ENCODE results near the gene RASSF3.
A peak's percentile ranks its signal among the peaks of the same experiment; 100 is the strongest.

The RASSF3 gene

GRCh38 chr12:64695550-64695949 is 85.3 kb downstream of the RASSF3 start:
- no peak overlapping the region for H3K4me3 Mint-ChIP-seq
- H3K27ac Mint-ChIP-seq = no peak overlapping the region
- H3K9me3 Mint-ChIP-seq = no peaks in the 10 kb centered on the region
- peaks cover 70% of the 10 kb centered on the region for H3K4me1 Mint-ChIP-seq (ENCODE audit: low read depth)
- no peaks in the 10 kb centered on the region for H3K27me3 Mint-ChIP-seq
- H3K36me3 Mint-ChIP-seq (ENCODE audit: low read depth) = peaks cover 66% of the 10 kb centered on the region

- no peaks in the 10 kb centered on the region for H3K27me3 Mint-ChIP-seq
- peak overlapping the region; percentile 57 for H3K27ac Mint-ChIP-seq
- H3K4me3 Mint-ChIP-seq = no peak overlapping the region
- peaks cover 76% of the 10 kb centered on the region for H3K4me1 Mint-ChIP-seq (ENCODE audit: low read depth)
- H3K36me3 Mint-ChIP-seq (ENCODE audit: low read depth) = peaks cover 71% of the 10 kb centered on the region
- H3K9me3 Mint-ChIP-seq = no peaks in the 10 kb centered on the region
Observed at GRCh38 chr12:64696080-64696741, 85.9 kb downstream of the RASSF3 start.

DNA sequence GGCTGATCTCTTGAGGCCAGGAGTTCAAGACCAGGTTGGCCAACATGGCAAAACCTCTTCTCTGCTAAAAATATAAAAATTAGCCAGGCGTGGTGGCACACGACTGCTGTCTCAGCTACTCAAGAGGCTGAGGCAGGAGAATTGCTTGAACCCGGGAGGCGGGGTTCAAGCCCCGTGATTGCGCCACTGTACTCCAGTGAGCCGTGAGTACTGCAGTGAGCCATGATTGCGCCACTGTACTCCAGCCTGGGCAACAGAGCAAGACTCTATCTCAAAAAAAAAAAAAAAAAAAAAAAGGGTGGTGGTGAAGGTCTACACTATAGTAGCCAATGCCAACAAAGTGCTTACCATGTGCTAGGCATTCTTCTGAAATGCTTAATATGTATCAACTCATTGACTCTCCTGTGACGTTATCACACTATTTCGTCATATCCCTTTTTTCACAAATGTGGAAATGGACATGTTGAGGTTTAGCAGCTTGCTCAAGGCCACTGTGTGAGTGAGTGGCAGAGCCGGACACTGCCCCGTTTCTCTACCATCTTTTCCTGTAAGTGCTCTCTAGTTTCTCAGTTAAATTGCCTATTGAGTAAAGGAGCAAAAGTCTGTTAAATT is 89.3 kb downstream of the RASSF3 start:
- Mint-ChIP-seq H3K27ac (peak overlapping the region; percentile 87), H3K4me3 (no peak overlapping the region), H3K36me3 (ENCODE audit: low read depth) (peaks cover 47% of the 10 kb centered on the region), H3K9me3 (no peaks in the 10 kb centered on the region), H3K4me1 (ENCODE audit: low read depth) (peaks cover 56% of the 10 kb centered on the region), H3K27me3 (no peaks in the 10 kb centered on the region)

DNA sequence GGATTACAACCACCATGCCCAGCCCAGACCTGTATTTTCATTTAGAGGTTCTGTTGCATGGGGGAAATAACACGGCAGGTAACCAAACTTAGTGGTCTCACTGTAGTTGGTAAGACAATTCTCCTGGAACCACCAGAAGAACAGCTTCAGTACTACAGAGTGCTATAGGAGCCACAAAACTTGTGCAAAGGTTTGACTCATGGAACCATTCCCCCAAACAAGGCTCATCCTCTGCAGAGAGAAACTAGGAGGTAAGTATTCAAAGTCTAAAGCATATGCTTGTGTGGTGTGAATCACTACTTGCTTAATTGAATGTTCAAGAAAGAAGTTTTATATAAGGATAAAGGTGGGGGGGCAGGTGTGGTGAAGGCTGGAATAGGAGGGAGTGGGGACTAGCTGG is 90.2 kb downstream of the RASSF3 start:
- H3K4me1 Mint-ChIP-seq (ENCODE audit: low read depth) = peaks cover 50% of the 10 kb centered on the region

GRCh38 chr12:64701283-64701682 is 91.0 kb downstream of the RASSF3 start:
- Mint-ChIP-seq H3K9me3 (no peaks in the 10 kb centered on the region), H3K27me3 (no peaks in the 10 kb centered on the region), H3K4me3 (peak overlapping the region; percentile 35), H3K36me3 (ENCODE audit: low read depth) (peaks cover 40% of the 10 kb centered on the region), H3K4me1 (ENCODE audit: low read depth) (peaks cover 42% of the 10 kb centered on the region), H3K27ac (peak overlapping the region; percentile 87)

More for the DNA sequence above, 90.2 kb downstream of the RASSF3 start:
- no peaks in the 10 kb centered on the region for H3K9me3 Mint-ChIP-seq
- H3K27ac Mint-ChIP-seq = peak overlapping the region; percentile 87
- H3K36me3 Mint-ChIP-seq (ENCODE audit: low read depth) = peaks cover 41% of the 10 kb centered on the region
- no peaks in the 10 kb centered on the region for H3K27me3 Mint-ChIP-seq
- peak overlapping the region; percentile 35 for H3K4me3 Mint-ChIP-seq

DNA sequence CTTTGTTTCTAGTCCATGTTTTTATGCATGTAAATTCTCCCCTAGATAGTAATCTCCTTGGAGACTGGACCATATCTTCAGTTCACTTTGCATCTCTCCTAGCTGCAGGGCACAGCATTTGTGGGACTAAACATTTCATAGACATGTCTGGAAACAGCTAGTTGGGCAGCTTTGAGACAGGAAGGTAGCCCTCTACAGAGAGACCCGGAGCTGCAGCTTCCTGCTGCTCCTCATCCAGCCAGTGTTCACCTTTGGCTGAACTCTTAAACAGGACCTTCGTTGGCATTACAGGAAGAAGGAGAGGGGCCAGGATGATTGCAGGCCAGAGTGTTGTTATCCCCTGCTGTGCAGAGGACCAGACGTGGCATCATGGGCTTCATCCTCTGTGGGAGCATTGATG is 96.0 kb downstream of the RASSF3 start:
- no peaks in the 10 kb centered on the region for H3K9me3 Mint-ChIP-seq
- H3K27ac Mint-ChIP-seq = no peak overlapping the region
- peaks cover 9% of the 10 kb centered on the region for H3K4me1 Mint-ChIP-seq (ENCODE audit: low read depth)
- H3K4me3 Mint-ChIP-seq = no peak overlapping the region
- H3K27me3 Mint-ChIP-seq = no peaks in the 10 kb centered on the region
- H3K36me3 Mint-ChIP-seq (ENCODE audit: low read depth) = peaks cover 10% of the 10 kb centered on the region

DNA sequence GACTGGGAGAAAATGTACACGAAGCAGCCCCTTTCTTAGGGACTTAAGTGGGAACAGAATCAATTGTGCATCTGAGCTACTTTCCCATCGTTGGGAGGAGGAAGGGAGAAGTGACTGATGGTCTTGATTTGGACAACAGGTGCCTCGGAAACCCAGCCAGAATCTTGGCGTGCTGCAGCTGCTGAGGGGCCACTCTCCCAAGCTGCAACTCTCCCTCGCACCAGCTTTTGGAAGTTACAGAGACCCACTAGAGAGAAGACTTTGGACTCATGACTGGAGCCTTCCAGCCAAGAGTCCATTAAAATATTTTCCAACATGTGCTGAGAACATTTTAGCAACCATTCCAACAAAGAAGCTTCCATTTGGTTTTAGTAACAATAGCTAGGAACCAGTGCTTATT is 96.6 kb downstream of the RASSF3 start:
- Mint-ChIP-seq H3K36me3 (ENCODE audit: low read depth) (peaks cover 8% of the 10 kb centered on the region), H3K27ac (no peak overlapping the region), H3K27me3 (no peaks in the 10 kb centered on the region), H3K4me1 (ENCODE audit: low read depth) (peaks cover 5% of the 10 kb centered on the region), H3K4me3 (no peak overlapping the region), H3K9me3 (no peaks in the 10 kb centered on the region)

DNA sequence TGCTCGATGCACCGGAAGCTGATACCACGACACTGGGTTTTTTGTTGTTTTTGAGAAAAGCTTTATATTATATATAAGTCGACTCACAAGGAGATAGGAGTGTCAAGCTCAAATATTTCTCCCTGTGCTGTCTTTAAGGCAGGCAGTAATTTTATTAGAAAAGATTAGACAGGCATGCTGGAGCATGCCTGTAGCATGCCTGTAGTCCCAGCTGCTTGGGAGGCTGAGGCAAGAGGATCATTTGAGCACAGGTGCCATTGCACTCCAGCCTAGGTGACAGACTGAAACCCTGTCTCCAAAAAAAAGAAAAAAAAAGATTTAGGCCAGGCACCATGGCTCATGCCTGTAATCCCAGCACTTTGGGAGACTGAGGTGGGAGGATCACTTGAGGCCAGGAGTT is 97.1 kb downstream of the RASSF3 start:
- Mint-ChIP-seq H3K4me3 (no peak overlapping the region), H3K27ac (no peak overlapping the region), H3K4me1 (ENCODE audit: low read depth) (no peaks in the 10 kb centered on the region), H3K9me3 (no peaks in the 10 kb centered on the region), H3K27me3 (no peaks in the 10 kb centered on the region), H3K36me3 (ENCODE audit: low read depth) (peaks cover 4% of the 10 kb centered on the region)

- no peak overlapping the region for H3K27ac Mint-ChIP-seq
- H3K9me3 Mint-ChIP-seq = no peaks in the 10 kb centered on the region
- no peak overlapping the region for H3K4me3 Mint-ChIP-seq
- no peaks in the 10 kb centered on the region for H3K4me1 Mint-ChIP-seq (ENCODE audit: low read depth)
- H3K27me3 Mint-ChIP-seq = no peaks in the 10 kb centered on the region
- H3K36me3 Mint-ChIP-seq (ENCODE audit: low read depth) = peaks cover 4% of the 10 kb centered on the region
Observed at GRCh38 chr12:64707926-64708325, 97.6 kb downstream of the RASSF3 start.

GRCh38 chr12:64709429-64709828 is 99.1 kb downstream of the RASSF3 start:
- Mint-ChIP-seq H3K27ac (no peak overlapping the region), H3K4me3 (no peak overlapping the region), H3K9me3 (no peaks in the 10 kb centered on the region), H3K4me1 (ENCODE audit: low read depth) (peaks cover 6% of the 10 kb centered on the region), H3K27me3 (no peaks in the 10 kb centered on the region), H3K36me3 (ENCODE audit: low read depth) (peaks cover 14% of the 10 kb centered on the region)

GRCh38 chr12:64713376-64713775 is 103.1 kb downstream of the RASSF3 start:
- Mint-ChIP-seq H3K4me1 (ENCODE audit: low read depth) (peaks cover 17% of the 10 kb centered on the region), H3K9me3 (no peaks in the 10 kb centered on the region), H3K27me3 (no peaks in the 10 kb centered on the region), H3K27ac (no peak overlapping the region), H3K36me3 (ENCODE audit: low read depth) (peaks cover 38% of the 10 kb centered on the region), H3K4me3 (no peak overlapping the region)

GRCh38 chr12:64714551-64714968 is 104.3 kb downstream of the RASSF3 start:
- no peak overlapping the region for H3K4me3 Mint-ChIP-seq
- peak overlapping the region; percentile 16 for H3K27ac Mint-ChIP-seq

DNA sequence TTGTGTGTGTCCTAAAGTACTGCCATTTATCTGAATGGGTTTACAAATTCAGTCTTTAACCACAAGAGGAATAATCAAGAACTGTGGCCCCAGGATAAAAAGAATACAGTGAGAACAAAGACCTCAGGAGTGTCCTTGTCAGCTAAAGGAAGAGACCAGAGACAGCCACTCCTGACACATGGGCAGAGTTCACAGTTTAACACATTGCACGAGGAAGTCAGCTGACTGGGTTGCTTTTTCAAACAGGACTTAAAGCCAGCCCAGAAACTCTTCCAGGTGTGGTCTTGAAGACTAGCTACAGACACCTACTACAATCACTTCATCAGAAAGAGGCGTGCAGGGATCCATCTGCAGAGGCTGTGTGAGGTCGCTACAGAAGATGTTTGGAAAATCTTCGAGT is 106.1 kb downstream of the RASSF3 start:
- Mint-ChIP-seq H3K36me3 (ENCODE audit: low read depth) (peaks cover 42% of the 10 kb centered on the region), H3K4me1 (ENCODE audit: low read depth) (peaks cover 17% of the 10 kb centered on the region), H3K27ac (peak overlapping the region; percentile 26), H3K4me3 (no peak overlapping the region), H3K9me3 (no peaks in the 10 kb centered on the region), H3K27me3 (no peaks in the 10 kb centered on the region)

More at GRCh38 chr12:64714551-64714968, 104.3 kb downstream of the RASSF3 start:
- Mint-ChIP-seq H3K27me3 (no peaks in the 10 kb centered on the region), H3K9me3 (no peaks in the 10 kb centered on the region), H3K36me3 (ENCODE audit: low read depth) (peaks cover 41% of the 10 kb centered on the region), H3K4me1 (ENCODE audit: low read depth) (peaks cover 17% of the 10 kb centered on the region)

DNA sequence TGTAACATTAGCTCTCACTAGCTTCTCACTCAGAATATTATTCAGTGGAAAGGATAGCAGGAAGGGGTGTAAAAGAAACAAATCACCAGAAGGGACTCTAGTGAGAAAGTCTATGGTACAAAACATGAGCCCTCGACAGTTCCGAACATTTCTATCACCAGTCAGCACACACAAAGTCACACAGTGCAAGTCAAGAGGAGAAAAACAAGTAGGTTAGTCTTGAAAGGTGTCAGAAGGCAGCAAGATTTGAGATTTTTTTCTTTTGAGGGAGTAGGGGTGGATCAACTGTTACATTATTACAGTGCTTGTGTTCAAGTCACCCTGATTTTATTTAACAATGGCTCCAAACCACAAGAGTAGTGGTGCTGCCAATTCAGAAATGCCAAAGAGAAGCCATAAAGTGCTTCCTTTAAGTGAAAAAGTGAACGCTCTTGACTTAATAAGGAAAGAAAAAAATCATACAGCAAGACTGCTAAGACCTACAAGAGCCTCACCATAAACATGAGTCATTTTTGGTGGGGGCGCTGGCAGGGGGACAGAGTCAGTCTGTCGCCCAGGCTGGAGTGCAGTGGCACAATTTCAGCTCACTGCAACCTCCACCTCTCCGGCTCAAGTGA is 106.7 kb downstream of the RASSF3 start:
- H3K36me3 Mint-ChIP-seq (ENCODE audit: low read depth) = peaks cover 47% of the 10 kb centered on the region

GRCh38 chr12:64718649-64719048 is 108.4 kb downstream of the RASSF3 start:
- Mint-ChIP-seq H3K4me1 (ENCODE audit: low read depth) (peaks cover 21% of the 10 kb centered on the region), H3K36me3 (ENCODE audit: low read depth) (peaks cover 56% of the 10 kb centered on the region), H3K4me3 (no peak overlapping the region), H3K27ac (no peak overlapping the region), H3K27me3 (no peaks in the 10 kb centered on the region), H3K9me3 (no peaks in the 10 kb centered on the region)

More for the DNA sequence above, 106.7 kb downstream of the RASSF3 start:
- Mint-ChIP-seq H3K27me3 (no peaks in the 10 kb centered on the region), H3K4me3 (no peak overlapping the region), H3K4me1 (ENCODE audit: low read depth) (peaks cover 17% of the 10 kb centered on the region), H3K9me3 (no peaks in the 10 kb centered on the region), H3K27ac (peak overlapping the region; percentile 26)
